ENCODE measurements around the gene ID1.
"Not testable (repeated sequence)": the region's sequence is repeated elsewhere in the genome, so short reads cannot be mapped to it uniquely, and the experiment has no call there.

ID1 gene

GRCh38 chr20:31602431-31602778, 2.7 kb upstream of the ID1 start:
- DNase-seq (ENCODE audit: low spot score), result no peak

- DNase-seq (ENCODE audit: low spot score), result no peak
These were observed 2.2 kb upstream of the ID1 start for GRCh38 chr20:31602779-31603441.

GRCh38 chr20:31603822-31604566, 1.1 kb upstream of the ID1 start:
- peak; percentile 97 for DNase-seq (ENCODE audit: low spot score)

GRCh38 chr20:31604567-31605030, 490 bp upstream of the ID1 start:
- no peak for DNase-seq (ENCODE audit: low spot score)

- no peak for DNase-seq (ENCODE audit: low spot score)
These were observed 1.1 kb downstream of the ID1 start for GRCh38 chr20:31605902-31606803.

GRCh38 chr20:31606804-31607639, 1.9 kb downstream of the ID1 start:
- DNase-seq (ENCODE audit: low spot score), result peak; percentile 87

GRCh38 chr20:31607640-31608250, 2.7 kb downstream of the ID1 start:
- DNase-seq (ENCODE audit: low spot score), result no peak

GRCh38 chr20:31608251-31608945, 3.3 kb downstream of the ID1 start:
- peak; percentile 98 for DNase-seq (ENCODE audit: low spot score)

GRCh38 chr20:31612271-31612640, 7.2 kb downstream of the ID1 start:
- DNase-seq (ENCODE audit: low spot score), result not testable (repeated sequence)

- DNase-seq (ENCODE audit: low spot score), result no peak
These were observed 10.3 kb downstream of the ID1 start for GRCh38 chr20:31615416-31615815.

- DNase-seq (ENCODE audit: low spot score), result no peak
These were observed 12.5 kb downstream of the ID1 start for GRCh38 chr20:31617432-31618104.

- no peak for DNase-seq (ENCODE audit: low spot score)
These were observed 15.2 kb downstream of the ID1 start for GRCh38 chr20:31620246-31620645.

GRCh38 chr20:31623123-31623505, 18.0 kb downstream of the ID1 start:
- not testable (repeated sequence) for DNase-seq (ENCODE audit: low spot score)

GRCh38 chr20:31626534-31626933, 21.4 kb downstream of the ID1 start:
- not testable (repeated sequence) for DNase-seq (ENCODE audit: low spot score)

GRCh38 chr20:31628057-31628456, 23.0 kb downstream of the ID1 start:
- DNase-seq (ENCODE audit: low spot score), result not testable (repeated sequence)

- DNase-seq (ENCODE audit: low spot score), result no peak
These were observed 25.2 kb downstream of the ID1 start for GRCh38 chr20:31630187-31630790.

- DNase-seq (ENCODE audit: low spot score), result no peak
These were observed 27.7 kb downstream of the ID1 start for GRCh38 chr20:31632548-31633338.

- DNase-seq (ENCODE audit: low spot score), result no peak
These were observed 28.3 kb downstream of the ID1 start for GRCh38 chr20:31633339-31633914.
